Upper lobe of left lung (tissue), 6 donors: Measurements from ENCODE around the gene KRTAP5-1. TPM values are rescaled to one million over a fixed set of nuclear protein-coding genes. Genes with fewer than 3 reads are reported as not detected.

Source experiments
- ATAC-seq, 2 donors: fragments of 200-7000 bp; cut with Tn5 transposase; one replicate each; pipeline ENCODE4 v1.9.1; 2022; ENCODE audit warnings: mild to moderate bottlenecking in 2 of 2, moderate library complexity in 2 of 2; ENCODE audit not compliant: low FRiP score in 2 of 2
- DNase-seq, 2 donors: peaks; one replicate each; pipeline ENCODE4 v3.0.0-alpha.2; 2019 to 2020
- H3K27ac ChIP-seq, 4 donors: fragments of 200-600 bp; sonication (generic); one replicate each; pipeline ENCODE4 v1.5.1; 2016 to 2019
- H3K27me3 ChIP-seq, 4 donors: fragments of 200-600 bp; sonication (generic); one replicate each; pipeline ENCODE4 v1.5.1; 2017 to 2019
- H3K36me3 ChIP-seq, 4 donors: fragments of 200-600 bp; sonication (generic); one replicate each; pipeline ENCODE4 v1.5.1; 2016 to 2019
- H3K4me1 ChIP-seq, 4 donors: fragments of 200-600 bp; sonication (generic); one replicate each; pipeline ENCODE4 v1.5.1; 2018 to 2019
- H3K4me3 ChIP-seq, 4 donors: fragments of 200-600 bp; sonication (generic); one replicate each; pipeline ENCODE4 v1.5.1; 2017 to 2019; ENCODE audit warnings: mild to moderate bottlenecking in 2 of 4, moderate library complexity in 1 of 4
- H3K9me3 ChIP-seq, 4 donors: fragments of 200-600 bp; sonication (generic); one replicate each; pipeline ENCODE4 v1.5.1; 2018 to 2019
- CTCF ChIP-seq, 6 experiments: fragments of 450-650 bp in 4 of 6; fragments of 200-600 bp in 2 of 6; sonication (generic) in 2 of 6; IDR thresholded peaks; one replicate each; pipeline ENCODE4 v1.5.1; 2016 to 2019; ENCODE audit warnings: antibody characterized with exemption in 6 of 6
- EP300 ChIP-seq, 4 donors: sonication (generic); formaldehyde crosslinking; IDR thresholded peaks; one replicate each; pipeline ENCODE4 v1.5.1; 2017; ENCODE audit warnings: antibody characterized with exemption in 4 of 4, control low read depth in 2 of 4
- POLR2A ChIP-seq, 4 donors: fragments of 450-650 bp; IDR thresholded peaks; one replicate each; pipeline ENCODE4 v1.5.1; 2016 to 2017; ENCODE audit warnings: antibody characterized with exemption in 4 of 4, mild to moderate bottlenecking in 2 of 4
- POLR2AphosphoS5 ChIP-seq, 2 donors: sonication (generic); formaldehyde crosslinking; IDR thresholded peaks; one replicate each; pipeline ENCODE4 v1.5.1; 2017; ENCODE audit warnings: antibody characterized with exemption in 2 of 2
- WGBS, 2 donors: methylation state at CpG; one replicate each; pipeline ENCODE4 v1.1.5; 2017 to 2018; 5-methylcytosine and 5-hydroxymethylcytosine counted together
- total RNA-seq, 6 donors: library from RNA; depleted of rRNA in 4 of 6; stranded (reverse); fragments of >200 nt in 4 of 6; gene quantifications; one replicate each; pipeline versions ENCODE4 v1.1.0 to v1.2.1, GENCODE V29; 2016 to 2021
- donor health status: DM: no; HTN: no; CAD: no; lungs with moderate emphysema.
- donor health status: DM: no; HTN: yes; CAD: no; lungs with severe emphysema.

Gene KRTAP5-1
- total RNA-seq, 6 donors from 2014 or later: not detected

GRCh38 chr11:1545432-1545831 is 39.7 kb downstream of the KRTAP5-1 start:
- Histone ChIP-seq H3K27ac (no peak overlapping the region), H3K36me3 (no peaks in the 10 kb centered on the region), H3K27me3 (peaks cover 0 to 27% (median 12%) of the 10 kb centered on the region in 4 donors), H3K4me1 (peaks cover 25 to 32% (median 29%) of the 10 kb centered on the region in 4 donors), H3K9me3 (no peaks in the 10 kb centered on the region), H3K4me3 (no peak overlapping the region)
- WGBS, 2 donors: 69 to 73% methylated on average over 5 of the region's 5 CpGs
- DNase-seq (no peak), ATAC-seq (no peak)
- TF ChIP-seq EP300 (IDR thresholded peaks at IDR 0.05) (no peak), CTCF (IDR thresholded peaks at IDR 0.05) (no peak), POLR2AphosphoS5 (IDR thresholded peaks at IDR 0.05) (no peak)

- Histone ChIP-seq H3K4me3 (no peak overlapping the region), H3K4me1 (peaks cover 25 to 32% (median 29%) of the 10 kb centered on the region in 4 donors), H3K27ac (no peak overlapping the region), H3K9me3 (no peaks in the 10 kb centered on the region), H3K27me3 (peaks cover 0 to 27% (median 12%) of the 10 kb centered on the region in 4 donors), H3K36me3 (no peaks in the 10 kb centered on the region)
- 69 to 100% methylated on average over 2 to 6 of the region's 6 CpGs for WGBS, 2 donors
- TF ChIP-seq CTCF (IDR thresholded peaks at IDR 0.05) (no peak), EP300 (IDR thresholded peaks at IDR 0.05) (no peak), POLR2A (IDR thresholded peaks at IDR 0.05) (no peak), POLR2AphosphoS5 (IDR thresholded peaks at IDR 0.05) (no peak)
- peak in 1 of 2 donors; percentile 52 for DNase-seq
- no peak for ATAC-seq
Measured at GRCh38 chr11:1544536-1544935, 40.5 kb downstream of the KRTAP5-1 start.

GRCh38 chr11:1543606-1544263 is 41.3 kb downstream of the KRTAP5-1 start:
- no peak for TF ChIP-seq POLR2AphosphoS5 (IDR thresholded peaks at IDR 0.05)
- TF ChIP-seq POLR2A (IDR thresholded peaks at IDR 0.05): no peak
- TF ChIP-seq CTCF (IDR thresholded peaks at IDR 0.05): no peak
- TF ChIP-seq EP300 (IDR thresholded peaks at IDR 0.05): no peak
- Histone ChIP-seq H3K4me1 (peaks cover 25 to 29% (median 26%) of the 10 kb centered on the region in 4 donors), H3K27ac (no peak overlapping the region), H3K36me3 (no peaks in the 10 kb centered on the region), H3K27me3 (peaks cover 0 to 27% (median 12%) of the 10 kb centered on the region in 4 donors), H3K4me3 (no peak overlapping the region), H3K9me3 (no peaks in the 10 kb centered on the region)
- ATAC-seq (no peak), DNase-seq (peak in 1 of 2 donors; percentile 50)
- 90 to 92% methylated on average over 7 to 13 of the region's 13 CpGs for WGBS, 2 donors

GRCh38 chr11:1542267-1542666 is 42.8 kb downstream of the KRTAP5-1 start:
- no peak overlapping the region for H3K4me3 ChIP-seq
- no peak overlapping the region for H3K27ac ChIP-seq
- H3K27me3 ChIP-seq: peaks cover 0 to 15% (median 7%) of the 10 kb centered on the region in 4 donors
- ATAC-seq (no peak), DNase-seq (no peak)
- H3K4me1 ChIP-seq: peaks cover 11 to 14% (median 14%) of the 10 kb centered on the region in 4 donors
- TF ChIP-seq POLR2AphosphoS5 (IDR thresholded peaks at IDR 0.05): no peak
- TF ChIP-seq EP300 (IDR thresholded peaks at IDR 0.05): no peak
- TF ChIP-seq CTCF (IDR thresholded peaks at IDR 0.05): no peak
- TF ChIP-seq POLR2A (IDR thresholded peaks at IDR 0.05): no peak
- 75% methylated on average over 8 of the region's 10 CpGs; no CpG with 5 or more reads in 1 of the 2 donors for WGBS, 2 donors
- H3K36me3 ChIP-seq: no peaks in the 10 kb centered on the region
- H3K9me3 ChIP-seq: no peaks in the 10 kb centered on the region
